Measurements from ENCODE around the gene KIF3A. TPM values are rescaled to one million over a fixed set of nuclear protein-coding genes. Genes with fewer than 3 reads are reported as not detected.

Gene KIF3A
- polyA plus RNA-seq, 1 donor from 2014 or later: 94.4 TPM

- Histone ChIP-seq H4K20me1 (ENCODE audit: insufficient read depth) (no peaks in the 10 kb centered on the region), H3K79me2 (replicated peaks; ENCODE audit: insufficient read depth, low read length) (no peaks in the 10 kb centered on the region), H3K9ac (ENCODE audit: low read length) (no peak overlapping the region), H3K4me3 (ENCODE audit: low read length) (no peak overlapping the region), H3K36me3 (ENCODE audit: insufficient read depth, low read length) (no peaks in the 10 kb centered on the region), H3K27me3 (ENCODE audit: insufficient read depth, low read depth, low read length) (peaks cover 16% of the 10 kb centered on the region), H3F3A (ENCODE audit: insufficient read depth, low read length, poor library complexity, severe bottlenecking) (no peaks in the 10 kb centered on the region), H3K9me2 (ENCODE audit: insufficient read depth, low read length) (no peaks in the 10 kb centered on the region), H3K27ac (ENCODE audit: low read length) (no peak overlapping the region), H3K9me3 (ENCODE audit: low read length) (no peaks in the 10 kb centered on the region), H3K4me2 (ENCODE audit: low read length) (no peak overlapping the region), H2AFZ (ENCODE audit: low read depth, low read length) (no peak overlapping the region)
- no peak for TF ChIP-seq EZH2 (IDR thresholded peaks at IDR 0.05; ENCODE audit: borderline replicate concordance, insufficient read depth, low read length, poor library complexity, severe bottlenecking)
- TF ChIP-seq MXI1 (conservative IDR thresholded peaks at IDR 0.05; ENCODE audit: poor library complexity, severe bottlenecking): no peak
- no peak for TF ChIP-seq CTCF (IDR thresholded peaks at IDR 0.05; ENCODE audit: poor library complexity, severe bottlenecking)
- no peak for TF ChIP-seq RAD21 (conservative IDR thresholded peaks at IDR 0.05)
- no peak for TF ChIP-seq TAF1 (IDR thresholded peaks at IDR 0.05; ENCODE audit: low read depth)
- TF ChIP-seq EP300 (conservative IDR thresholded peaks at IDR 0.05; ENCODE audit: poor library complexity, severe bottlenecking): no peak
- no peak for TF ChIP-seq POLR2AphosphoS5 (IDR thresholded peaks at IDR 0.05)
- TF ChIP-seq REST (IDR thresholded peaks at IDR 0.05; ENCODE audit: borderline replicate concordance): no peak
- TF ChIP-seq SMC3 (conservative IDR thresholded peaks at IDR 0.05; ENCODE audit: poor library complexity): no peak
Measured at GRCh38 chr5:132752581-132753125, 15.3 kb upstream of the KIF3A start.

- TF ChIP-seq CTCF (IDR thresholded peaks at IDR 0.05; ENCODE audit: poor library complexity, severe bottlenecking) (no peak), POLR2AphosphoS5 (IDR thresholded peaks at IDR 0.05) (no peak), EP300 (conservative IDR thresholded peaks at IDR 0.05; ENCODE audit: poor library complexity, severe bottlenecking) (no peak), REST (IDR thresholded peaks at IDR 0.05; ENCODE audit: borderline replicate concordance) (no peak), MXI1 (conservative IDR thresholded peaks at IDR 0.05; ENCODE audit: poor library complexity, severe bottlenecking) (no peak), SMC3 (conservative IDR thresholded peaks at IDR 0.05; ENCODE audit: poor library complexity) (no peak), EZH2 (IDR thresholded peaks at IDR 0.05; ENCODE audit: borderline replicate concordance, insufficient read depth, low read length, poor library complexity, severe bottlenecking) (no peak), RAD21 (conservative IDR thresholded peaks at IDR 0.05) (no peak), TAF1 (IDR thresholded peaks at IDR 0.05; ENCODE audit: low read depth) (no peak)
- H3K4me2 ChIP-seq (ENCODE audit: low read length): no peak overlapping the region
- no peaks in the 10 kb centered on the region for H4K20me1 ChIP-seq (ENCODE audit: insufficient read depth)
- no peaks in the 10 kb centered on the region for H3K79me2 ChIP-seq (replicated peaks; ENCODE audit: insufficient read depth, low read length)
- no peaks in the 10 kb centered on the region for H3F3A ChIP-seq (ENCODE audit: insufficient read depth, low read length, poor library complexity, severe bottlenecking)
- H2AFZ ChIP-seq (ENCODE audit: low read depth, low read length): no peak overlapping the region
- H3K9ac ChIP-seq (ENCODE audit: low read length): no peak overlapping the region
- H3K36me3 ChIP-seq (ENCODE audit: insufficient read depth, low read length): no peaks in the 10 kb centered on the region
- H3K9me3 ChIP-seq (ENCODE audit: low read length): no peaks in the 10 kb centered on the region
- peaks cover 22% of the 10 kb centered on the region for H3K27me3 ChIP-seq (ENCODE audit: insufficient read depth, low read depth, low read length)
- H3K27ac ChIP-seq (ENCODE audit: low read length): no peak overlapping the region
- H3K9me2 ChIP-seq (ENCODE audit: insufficient read depth, low read length): no peaks in the 10 kb centered on the region
- no peak overlapping the region for H3K4me3 ChIP-seq (ENCODE audit: low read length)
Measured at GRCh38 chr5:132751971-132752580, 14.7 kb upstream of the KIF3A start.

All from neural cell (in vitro differentiated cells).